Activated CD8-positive, alpha-beta memory T cell treated with anti-CD3 and anti-CD28 coated beads, Interleukin-2, amount 50 U/mL, for 48 hours (primary cell): ENCODE results near the gene VTCN1.
A peak's percentile ranks its signal among the peaks of the same experiment; 100 is the strongest.
"Not testable (repeated sequence)": the region's sequence is repeated elsewhere in the genome, so short reads cannot be mapped to it uniquely, and the experiment has no call there.

Experiments used
- DNase-seq: peaks from one replicate; pipeline ENCODE4 v3.0.0-alpha.2; 2020

Gene VTCN1

DNA sequence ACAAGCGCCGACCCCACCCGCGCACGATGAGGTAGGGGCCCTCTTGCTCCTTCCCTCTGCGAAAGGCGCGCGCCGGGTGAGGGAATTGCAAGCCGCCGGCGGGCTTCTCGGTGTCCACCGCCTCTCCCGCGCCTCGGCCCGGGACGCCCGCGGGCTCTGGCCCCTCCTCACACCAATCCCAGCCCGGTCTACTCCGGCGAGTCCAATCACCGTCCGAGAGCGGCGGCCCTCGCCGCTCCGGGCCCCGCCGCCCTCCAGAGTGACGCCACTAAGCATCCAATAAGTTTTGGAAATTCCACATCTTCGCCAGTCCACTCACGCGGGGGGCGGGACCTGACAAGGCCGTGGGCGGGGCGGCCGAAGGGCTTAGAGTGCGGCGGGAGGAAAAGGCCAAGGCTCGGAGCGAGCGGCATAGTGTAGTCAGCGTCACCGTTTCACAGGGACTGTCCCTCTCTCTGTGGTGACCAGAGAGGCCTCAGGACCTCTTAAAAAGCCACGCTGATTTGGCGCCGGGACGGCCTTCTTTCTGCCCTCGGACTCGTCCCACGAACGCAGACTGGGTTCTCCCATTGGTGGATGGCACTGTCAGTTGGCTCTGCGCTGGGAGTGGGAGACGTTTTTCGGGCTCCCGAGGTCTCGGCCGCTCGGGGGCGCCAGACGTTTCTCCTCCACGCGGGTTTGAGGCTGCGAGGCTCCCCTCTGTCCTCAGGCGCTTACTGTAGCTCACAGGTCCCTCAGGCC is 89.0 kb downstream of the VTCN1 start, which contains the start of gene TRIM45:
Gene TRIM45, minus strand, starts transcription at position 161 of the 741 bp plus-strand sequence. CDS start 548 bp downstream, outside the sequence.
- DNase-seq = peak; percentile 90

DNA sequence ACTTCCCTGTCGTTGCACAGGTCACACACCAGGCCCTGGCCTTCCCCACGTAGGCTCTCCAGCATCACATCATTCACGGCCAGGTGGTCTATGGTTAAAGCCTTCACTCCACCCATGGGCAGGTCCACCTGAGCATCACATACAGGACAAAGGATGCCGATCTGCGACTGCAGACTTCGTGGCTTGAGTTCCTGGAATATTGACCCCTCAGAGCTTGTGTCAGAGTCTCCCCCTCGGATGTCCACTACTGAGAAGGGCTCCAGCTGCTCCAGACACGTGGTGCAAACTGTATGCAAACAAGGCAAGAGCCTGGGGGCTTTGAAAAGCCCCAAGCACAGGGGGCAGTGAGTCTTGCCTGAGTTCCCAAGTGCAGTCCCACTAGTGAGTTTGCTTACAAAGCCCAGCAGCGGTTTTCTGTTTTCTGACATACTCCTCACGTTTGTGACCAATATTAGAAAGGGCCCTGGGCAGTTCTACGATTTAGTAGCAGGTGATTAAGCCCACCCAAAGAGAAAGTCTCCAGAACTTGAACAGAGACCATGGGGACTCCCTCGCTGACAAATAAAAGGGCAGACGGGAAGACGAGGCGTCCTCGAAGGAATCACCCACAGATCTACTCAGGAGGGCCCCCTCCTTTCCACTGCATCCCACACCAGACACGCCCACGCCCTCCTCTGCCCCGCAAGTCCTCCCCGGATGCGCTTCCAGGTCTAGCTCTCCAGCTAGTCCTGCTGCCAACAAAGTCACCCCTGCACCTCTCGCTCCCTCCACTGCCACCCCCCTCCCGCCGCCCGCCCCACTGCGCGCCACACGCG is 89.7 kb downstream of the VTCN1 start:
- DNase-seq = no peak

DNA sequence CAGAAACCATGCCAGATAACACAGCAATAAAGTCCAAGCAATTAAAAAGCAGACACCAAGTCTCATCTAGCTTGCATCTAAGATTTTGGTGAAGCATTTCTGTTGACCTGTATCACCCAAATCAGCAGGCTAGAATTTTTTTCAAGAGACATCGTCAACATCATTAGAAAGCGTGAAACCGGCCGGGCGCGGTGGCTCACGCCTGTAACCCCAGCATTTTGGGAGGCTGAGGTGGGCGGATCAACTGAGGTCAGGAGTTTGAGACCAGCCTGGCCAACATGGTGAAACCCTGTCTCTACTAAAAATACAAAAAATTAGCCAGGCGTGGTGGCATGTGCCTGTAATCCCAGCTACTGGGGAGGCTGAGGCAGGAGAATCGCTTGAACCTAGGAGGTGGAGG is 91.6 kb downstream of the VTCN1 start:
- DNase-seq = not testable (repeated sequence)

DNA sequence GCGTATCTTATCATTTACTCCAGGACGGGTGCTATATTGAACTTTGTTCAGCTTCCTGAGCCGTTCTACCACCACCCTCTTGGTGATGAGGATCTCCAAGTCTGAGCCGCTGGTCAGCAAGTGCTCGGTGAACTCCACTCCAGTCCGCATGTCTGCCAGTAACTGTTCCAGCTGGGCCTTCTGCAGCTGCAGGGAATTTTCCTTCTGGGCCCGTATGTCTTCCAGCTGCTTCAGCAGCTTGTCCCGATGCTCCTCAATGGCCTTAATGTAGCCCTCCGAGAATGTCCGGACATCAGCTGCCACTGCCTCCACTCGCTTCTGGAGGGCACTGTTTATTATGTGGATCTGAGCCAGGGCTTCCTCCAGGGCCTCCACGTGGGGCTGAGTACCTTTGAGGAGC is 92.6 kb downstream of the VTCN1 start:
- no peak for DNase-seq

DNA sequence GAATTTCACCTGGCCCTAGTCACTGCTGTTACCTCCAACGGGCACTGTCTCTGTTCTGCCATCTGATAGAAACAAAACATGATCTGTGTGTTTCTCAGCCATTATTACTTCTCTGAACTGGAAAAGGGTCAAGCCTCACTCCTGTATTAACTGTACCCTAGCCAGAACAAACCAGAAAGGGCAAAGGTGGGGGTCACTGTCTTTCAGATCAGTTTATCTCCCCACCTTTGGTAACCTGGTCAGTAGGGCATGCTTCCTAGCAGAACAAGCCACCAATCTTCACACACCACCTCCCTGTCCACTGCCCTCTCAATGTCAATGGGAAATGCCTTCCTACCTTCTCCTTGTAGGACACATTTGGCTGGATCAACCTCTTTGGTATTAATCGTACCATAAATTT is 93.0 kb downstream of the VTCN1 start:
- DNase-seq = no peak

DNA sequence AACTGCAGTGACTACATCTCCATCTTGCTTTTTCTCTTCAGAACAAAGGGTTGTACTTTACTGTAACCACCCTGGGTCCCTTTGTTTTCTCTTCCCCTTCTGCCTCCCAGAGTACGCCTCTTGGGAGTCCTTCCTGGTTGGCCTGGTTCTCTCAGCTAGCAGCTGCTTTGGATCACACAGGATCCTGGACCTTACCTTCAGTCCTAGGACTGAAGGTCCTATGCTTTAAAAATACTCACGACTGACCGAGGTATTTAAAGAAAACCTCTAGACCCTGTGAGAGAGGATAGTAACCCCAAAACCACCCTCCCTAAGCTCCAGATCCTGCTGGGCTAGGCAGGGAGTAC is 94.0 kb downstream of the VTCN1 start:
- DNase-seq = no peak

DNA sequence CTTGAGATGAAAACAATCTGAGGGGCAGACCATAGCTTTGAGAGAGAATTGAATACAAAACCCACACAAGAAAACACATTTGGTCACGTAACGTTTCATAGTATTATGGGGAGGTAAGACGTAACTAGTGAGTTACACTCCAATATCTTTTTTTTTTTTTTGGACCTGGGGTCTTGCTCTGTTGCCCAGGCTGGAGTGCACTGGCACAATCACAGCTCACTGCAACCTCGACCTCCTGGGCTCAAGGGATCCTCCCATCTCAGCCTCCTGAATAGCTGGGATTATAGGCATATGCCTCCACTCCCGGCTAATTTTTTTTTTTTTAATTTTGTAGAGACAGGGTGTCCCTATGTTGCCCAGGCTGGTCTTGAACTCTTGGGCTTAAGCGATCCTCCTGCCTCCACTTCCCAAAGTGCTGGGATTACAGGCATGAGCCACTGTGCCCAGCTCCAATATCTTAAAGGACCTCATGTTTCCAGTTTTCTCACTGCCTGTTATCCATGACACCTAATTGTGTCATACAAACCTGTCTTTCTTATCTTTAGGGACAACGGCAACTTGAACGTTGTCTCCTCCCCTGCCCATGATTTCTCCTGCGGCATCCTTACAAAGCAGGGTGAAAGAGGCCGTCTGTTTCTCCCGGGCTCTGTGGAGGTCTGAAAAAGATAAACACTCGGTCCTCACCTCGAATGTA is 94.5 kb downstream of the VTCN1 start:
- DNase-seq = no peak

DNA sequence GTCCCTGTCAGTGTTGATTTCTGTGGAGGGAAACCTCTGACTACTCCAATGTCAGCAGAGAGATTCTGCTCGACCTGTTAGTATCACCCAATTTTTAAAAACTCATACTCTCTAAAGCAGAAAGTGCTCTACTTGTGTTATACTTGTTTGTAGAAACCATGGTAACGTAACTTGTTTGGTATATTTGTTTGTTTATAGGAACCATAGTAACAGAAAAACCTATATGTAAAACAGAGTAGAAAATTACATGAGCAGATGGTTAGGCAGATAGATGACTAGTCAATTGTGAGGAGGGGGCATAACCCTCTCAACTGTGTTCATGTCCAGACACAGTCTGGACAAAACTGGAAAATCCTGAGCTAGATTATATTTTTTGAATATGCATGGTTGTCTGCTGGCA is 95.8 kb downstream of the VTCN1 start:
- no peak for DNase-seq

DNA sequence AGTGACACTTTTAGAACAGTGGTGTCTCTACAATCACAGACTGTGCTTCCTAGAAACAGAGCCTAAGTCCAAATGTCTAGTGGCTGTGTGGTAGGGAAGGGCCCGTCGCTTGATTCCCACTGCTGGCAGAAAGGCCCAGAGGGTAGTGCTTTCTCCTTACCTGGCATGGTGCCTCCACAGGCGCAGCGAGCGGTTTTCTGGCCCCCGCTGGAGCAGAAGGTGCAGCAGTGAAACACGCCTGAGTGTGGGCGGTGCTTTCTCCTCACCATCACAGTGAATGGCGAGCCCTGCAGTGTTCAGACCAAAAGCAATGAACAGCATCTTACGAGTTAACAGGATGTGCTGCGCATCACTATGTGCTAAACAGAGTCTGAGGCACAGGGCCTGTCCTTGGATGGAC is 97.5 kb downstream of the VTCN1 start:
- no peak for DNase-seq

DNA sequence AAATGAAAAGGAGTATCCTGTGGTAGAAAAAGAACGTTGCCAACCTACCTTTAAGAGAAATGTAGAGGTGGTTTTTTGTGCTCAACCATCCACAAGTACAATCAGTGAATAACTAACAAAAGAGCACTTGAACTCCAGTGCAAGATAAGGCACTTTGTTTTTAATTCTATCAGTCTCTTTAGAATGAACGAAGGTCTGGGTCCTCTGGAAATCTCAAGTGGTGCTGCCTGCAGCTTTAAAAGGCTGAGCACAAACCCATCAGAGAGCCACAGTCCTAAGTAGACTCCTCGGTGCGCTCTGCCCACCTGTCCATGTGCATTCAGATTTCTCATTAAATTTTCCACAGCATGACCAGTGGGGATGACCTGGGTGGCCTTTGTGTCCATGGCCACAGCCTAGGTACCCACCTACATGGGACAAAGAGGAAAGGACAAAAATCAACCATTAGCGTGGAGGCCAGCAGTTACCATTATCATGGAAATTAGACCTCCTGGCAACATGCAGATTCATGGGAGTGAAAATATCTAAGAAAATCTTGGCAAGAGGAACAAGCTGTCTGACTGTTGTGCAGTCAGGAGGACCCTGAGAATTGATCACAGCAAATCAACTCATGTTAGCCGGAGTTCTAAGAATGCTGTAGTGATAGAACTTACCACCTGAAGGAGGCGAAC is 98.5 kb downstream of the VTCN1 start:
- DNase-seq = no peak

DNA sequence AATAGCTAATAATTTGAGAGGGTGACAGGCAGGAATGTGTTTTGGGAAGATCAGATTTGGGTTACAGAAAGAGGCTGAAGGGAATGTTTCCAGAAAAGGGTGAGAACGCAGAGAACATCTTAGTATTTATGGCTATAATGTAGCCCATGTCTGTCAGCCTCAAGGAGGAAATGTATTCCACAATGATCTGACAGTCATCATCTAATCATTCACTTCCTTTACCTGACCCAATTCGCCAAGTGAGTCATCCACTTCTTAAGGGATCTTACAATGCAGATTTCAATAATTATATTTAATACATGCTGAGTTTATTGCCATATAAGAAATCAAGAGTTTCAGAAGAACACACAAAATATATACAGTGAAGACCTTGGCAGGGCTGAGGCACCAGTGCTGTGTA is 100.0 kb downstream of the VTCN1 start:
- DNase-seq = no peak

DNA sequence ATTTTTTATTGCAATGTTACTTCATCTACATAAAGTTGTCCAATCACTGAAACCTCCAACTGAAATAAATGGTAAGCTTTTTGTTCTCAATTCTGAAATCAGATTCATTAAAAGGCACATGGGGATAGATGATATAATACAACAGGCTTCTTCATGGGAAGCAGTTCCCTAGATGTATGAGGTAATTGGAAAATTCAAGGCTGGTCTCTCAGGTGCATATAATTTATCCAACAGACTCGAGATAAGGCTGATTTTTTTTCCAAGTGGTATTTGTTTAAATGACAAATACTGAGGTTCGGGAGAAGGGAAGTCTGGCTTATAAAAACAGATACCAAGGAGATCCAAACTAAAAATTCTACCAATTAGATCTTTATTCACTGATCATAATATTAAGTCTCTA is 103.4 kb downstream of the VTCN1 start:
- no peak for DNase-seq

DNA sequence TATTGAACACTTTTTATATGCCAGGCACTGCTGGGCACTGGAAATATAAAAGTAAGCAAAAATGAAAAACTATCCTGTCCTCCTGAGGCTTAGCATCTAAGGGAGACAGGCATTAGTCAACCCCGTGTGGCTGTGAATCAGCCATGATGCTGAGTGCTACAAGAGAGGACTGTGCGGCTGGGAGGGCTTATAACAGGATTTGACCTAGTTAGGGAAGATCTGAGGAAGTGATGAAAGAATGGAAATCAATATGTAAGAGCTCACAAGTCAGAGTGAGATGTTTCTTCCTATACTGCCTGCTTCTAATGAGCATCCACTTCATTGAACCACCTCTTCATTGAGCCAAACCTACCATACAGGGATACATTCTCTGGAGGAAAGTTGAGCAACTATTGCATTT is 104.2 kb downstream of the VTCN1 start:
- no peak for DNase-seq

DNA sequence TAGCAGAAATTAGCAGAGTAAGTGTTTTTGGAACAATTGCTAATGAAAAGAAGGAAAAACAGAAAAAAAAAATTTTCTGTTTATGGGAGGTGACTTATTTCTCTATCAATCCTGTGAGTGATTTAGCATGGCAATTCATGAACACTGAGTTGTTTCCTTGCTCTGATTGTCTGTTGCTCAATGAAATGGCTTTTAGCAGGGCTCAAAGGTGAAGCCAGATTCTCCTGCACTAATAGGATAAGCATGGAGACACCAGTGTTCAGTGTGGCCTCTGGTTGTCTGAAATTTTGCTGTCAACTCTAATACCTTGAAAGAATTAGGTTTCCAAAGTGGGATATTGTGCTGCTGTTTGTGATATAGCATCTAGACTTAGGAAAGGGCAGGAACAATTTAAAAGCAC is 105.0 kb downstream of the VTCN1 start:
- no peak for DNase-seq

DNA sequence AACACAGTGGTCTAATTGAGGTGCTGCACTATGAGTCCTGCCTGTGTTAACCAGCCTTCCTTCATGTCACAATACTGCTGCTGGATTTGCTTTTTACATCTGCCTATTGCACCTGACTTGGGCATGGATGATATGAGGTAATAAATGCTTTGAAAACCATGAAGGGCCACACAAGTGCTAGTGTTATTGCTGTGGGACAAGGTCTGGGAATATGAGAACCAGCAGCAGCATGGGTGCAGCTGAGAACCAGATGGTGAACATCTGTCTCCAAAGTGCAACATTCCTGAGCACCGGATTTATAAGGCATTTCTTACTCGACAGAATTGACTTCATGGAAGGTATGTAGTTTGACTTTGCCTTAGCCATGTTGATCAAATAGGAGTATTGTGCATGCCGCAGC is 105.7 kb downstream of the VTCN1 start:
- no peak for DNase-seq

DNA sequence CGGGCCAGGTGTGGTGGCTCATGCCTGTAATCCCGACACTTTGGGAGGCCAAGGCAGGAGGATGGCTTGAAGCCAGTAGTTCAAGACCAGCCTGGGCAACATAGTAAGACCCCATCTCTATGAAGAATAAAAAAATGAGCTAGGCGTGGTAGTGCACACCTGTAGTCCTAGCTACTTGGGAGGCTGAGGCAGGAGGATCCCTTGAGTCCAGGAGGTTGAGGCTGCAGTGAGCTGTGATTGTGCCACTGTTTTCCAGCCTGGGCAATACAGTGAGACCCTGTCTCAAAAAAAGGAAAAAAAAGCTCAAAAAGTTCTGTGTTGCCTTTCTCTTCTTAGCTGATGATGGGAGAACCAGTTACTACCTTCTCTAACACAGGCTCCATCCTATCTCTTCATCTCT is 108.9 kb downstream of the VTCN1 start:
- not testable (repeated sequence) for DNase-seq

DNA sequence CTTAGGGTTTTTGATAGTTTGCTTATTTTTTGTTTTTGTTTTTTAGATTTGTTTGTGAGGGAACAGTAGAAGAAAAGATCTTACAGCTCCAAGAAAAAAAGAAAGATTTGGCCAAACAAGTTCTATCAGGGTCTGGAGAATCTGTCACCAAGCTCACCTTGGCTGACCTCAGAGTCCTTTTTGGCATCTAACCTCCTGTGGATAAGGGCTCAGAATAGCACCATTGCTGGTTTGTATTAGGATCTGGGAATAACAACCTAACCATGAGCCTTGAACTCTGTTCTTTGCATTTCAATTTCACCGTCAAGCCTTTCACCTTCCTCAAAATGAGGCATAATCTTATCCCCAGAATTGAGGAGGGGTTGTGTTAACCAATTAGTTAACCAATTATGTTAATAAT is 109.4 kb downstream of the VTCN1 start:
- no peak for DNase-seq

DNA sequence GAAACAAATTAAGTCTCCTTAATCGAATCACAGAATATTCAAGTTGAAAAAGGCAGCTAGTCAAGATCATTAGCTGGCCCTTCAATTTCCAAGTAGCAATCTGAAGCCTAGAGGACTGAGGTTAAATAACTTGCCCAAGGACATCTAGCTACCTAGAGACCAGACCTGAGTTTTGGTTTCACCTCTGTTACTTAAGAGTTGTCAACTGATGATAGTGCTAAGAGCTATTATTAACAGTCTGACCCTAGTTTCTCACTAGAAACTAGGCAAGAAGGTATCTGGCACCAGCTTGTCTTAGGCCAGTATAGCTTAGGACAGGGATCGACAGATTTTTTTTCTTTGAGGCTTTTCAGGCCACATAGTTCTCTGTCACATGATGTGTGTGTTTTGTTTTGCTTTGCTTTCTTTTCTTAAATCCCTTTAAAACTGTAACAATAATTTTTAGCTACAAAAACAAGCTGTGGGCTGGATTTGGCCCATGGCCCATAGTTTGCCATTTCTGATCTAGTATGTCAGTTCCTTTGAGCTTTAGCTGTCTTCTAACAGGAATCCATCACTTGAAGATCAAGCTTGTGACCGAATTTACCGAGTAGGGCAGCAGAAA is 112.3 kb downstream of the VTCN1 start:
- no peak for DNase-seq

DNA sequence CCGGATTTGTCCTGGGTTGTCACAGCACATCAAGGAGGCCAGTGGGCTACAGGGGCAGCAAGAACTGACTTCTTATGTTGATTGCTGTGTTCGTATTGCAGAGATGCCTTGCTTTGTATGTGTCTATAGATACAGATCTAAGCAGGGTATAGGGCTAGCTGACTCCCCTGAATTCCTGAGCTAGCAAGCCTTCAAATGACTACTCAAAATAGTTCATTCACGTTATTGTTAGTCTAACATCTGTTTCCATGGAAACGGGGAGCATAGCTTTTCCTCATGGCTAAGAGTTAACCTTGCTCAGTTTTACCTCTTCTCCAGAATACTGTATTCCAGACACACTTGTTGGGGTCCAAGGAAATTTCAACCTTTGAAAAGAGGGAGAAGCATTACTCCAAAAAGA is 113.3 kb downstream of the VTCN1 start:
- DNase-seq = no peak

DNA sequence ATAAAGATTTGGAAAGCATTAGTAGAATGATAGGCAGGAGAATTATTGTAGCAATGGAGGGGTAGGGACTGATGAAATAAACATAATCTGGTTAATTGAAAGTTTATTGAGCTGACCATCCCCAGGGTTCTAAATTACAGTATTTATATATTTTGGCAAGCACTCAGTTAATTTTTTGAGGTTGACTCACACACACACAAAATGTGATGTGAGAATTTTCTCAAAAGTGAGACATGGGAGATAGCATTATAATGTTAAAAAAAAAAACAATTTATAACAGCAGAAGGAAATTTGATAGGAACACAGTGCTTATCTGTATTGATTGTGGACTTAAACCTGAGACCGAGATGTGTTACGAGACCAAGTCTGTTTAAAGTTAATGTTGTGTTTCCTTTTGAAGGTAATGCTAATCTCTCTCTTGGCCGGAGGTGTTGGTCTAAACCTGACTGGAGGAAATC is 113.7 kb downstream of the VTCN1 start:
- DNase-seq = no peak

DNA sequence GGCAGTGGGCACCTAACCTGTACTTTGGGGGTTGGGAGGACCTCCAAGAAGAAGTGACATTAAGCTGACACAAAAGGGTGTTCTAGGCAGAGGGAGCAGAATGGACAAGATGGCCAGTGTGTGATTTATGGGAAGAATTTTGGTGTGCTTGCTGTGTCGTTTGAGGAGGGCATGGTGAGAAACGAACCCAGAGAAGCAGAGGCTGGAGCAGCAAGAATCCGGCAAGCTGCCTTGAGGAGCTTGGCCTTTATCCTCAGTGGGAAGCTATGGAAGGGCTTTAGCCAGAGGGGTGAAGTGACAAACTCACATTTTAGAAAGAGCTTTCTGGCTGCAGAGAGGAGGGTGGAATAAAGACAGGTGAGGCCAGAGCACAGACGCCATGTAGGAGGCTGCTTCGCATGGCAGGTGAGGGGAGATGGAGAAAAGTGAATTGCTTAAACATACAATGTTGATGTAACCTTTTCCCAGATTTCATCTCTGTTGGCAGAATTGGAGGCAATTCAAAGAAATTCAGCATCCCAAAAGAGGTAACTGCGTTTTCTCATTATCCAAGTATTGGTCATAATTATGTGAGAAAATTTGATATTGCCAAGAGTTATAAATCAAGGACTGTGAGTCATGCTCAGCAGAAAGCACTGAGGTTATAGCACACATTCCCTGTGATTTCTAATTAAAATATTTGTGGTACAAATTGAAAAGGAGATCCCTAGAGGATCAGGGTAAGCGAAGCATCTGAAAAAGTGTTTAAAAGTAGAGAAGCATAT is 115.7 kb downstream of the VTCN1 start:
- no peak for DNase-seq
